ENCODE results near the gene ZIC5. TPM values are rescaled to one million over a fixed set of nuclear protein-coding genes. Genes with fewer than 3 reads are reported as not detected.

ZIC5 gene
- total RNA-seq, 1 experiment from 2014 or later: not detected

- Histone ChIP-seq H3K9me3 (ENCODE audit: low read length) (no peaks in the 10 kb centered on the region), H3K9ac (ENCODE audit: low read length) (no peak overlapping the region), H4K20me1 (ENCODE audit: insufficient read depth, low read depth, low read length) (no peaks in the 10 kb centered on the region), H3K79me2 (ENCODE audit: low read length) (no peaks in the 10 kb centered on the region), H3K27ac (ENCODE audit: low read length) (no peak overlapping the region), H3K9me2 (replicated peaks; ENCODE audit: insufficient read depth, low read length) (no peaks in the 10 kb centered on the region), H3K4me2 (ENCODE audit: low read depth, low read length, poor library complexity, severe bottlenecking) (no peak overlapping the region), H3K36me3 (ENCODE audit: insufficient read depth, low read length) (no peaks in the 10 kb centered on the region), H2AFZ (ENCODE audit: low read length) (no peak overlapping the region), H3K4me3 (ENCODE audit: low read length) (no peak overlapping the region), H3K27me3 (ENCODE audit: low read length) (no peaks in the 10 kb centered on the region), H3K4me1 (ENCODE audit: low read length) (no peaks in the 10 kb centered on the region)
- DNase-seq: no peak
Measured at GRCh38 chr13:99973163-99973807, 1.7 kb upstream of the ZIC5 start.

GRCh38 chr13:99972190-99972731 lies 694 bp upstream of the ZIC5 start:
- H3K9ac ChIP-seq (ENCODE audit: low read length): no peak overlapping the region
- H2AFZ ChIP-seq (ENCODE audit: low read length): no peak overlapping the region
- H3K27me3 ChIP-seq (ENCODE audit: low read length): no peaks in the 10 kb centered on the region
- H3K4me1 ChIP-seq (ENCODE audit: low read length): no peaks in the 10 kb centered on the region
- H3K79me2 ChIP-seq (ENCODE audit: low read length): no peaks in the 10 kb centered on the region
- no peak overlapping the region for H3K4me2 ChIP-seq (ENCODE audit: low read depth, low read length, poor library complexity, severe bottlenecking)
- no peaks in the 10 kb centered on the region for H4K20me1 ChIP-seq (ENCODE audit: insufficient read depth, low read depth, low read length)
- no peak overlapping the region for H3K4me3 ChIP-seq (ENCODE audit: low read length)
- DNase-seq: no peak
- no peaks in the 10 kb centered on the region for H3K9me3 ChIP-seq (ENCODE audit: low read length)
- H3K27ac ChIP-seq (ENCODE audit: low read length): no peak overlapping the region
- no peaks in the 10 kb centered on the region for H3K36me3 ChIP-seq (ENCODE audit: insufficient read depth, low read length)
- no peaks in the 10 kb centered on the region for H3K9me2 ChIP-seq (replicated peaks; ENCODE audit: insufficient read depth, low read length)

GRCh38 chr13:99970651-99971575 lies 654 bp downstream of the ZIC5 start:
- no peaks in the 10 kb centered on the region for H3K9me2 ChIP-seq (replicated peaks; ENCODE audit: insufficient read depth, low read length)
- no peaks in the 10 kb centered on the region for H3K4me1 ChIP-seq (ENCODE audit: low read length)
- H4K20me1 ChIP-seq (ENCODE audit: insufficient read depth, low read depth, low read length): no peaks in the 10 kb centered on the region
- no peak overlapping the region for H3K27ac ChIP-seq (ENCODE audit: low read length)
- no peaks in the 10 kb centered on the region for H3K79me2 ChIP-seq (ENCODE audit: low read length)
- H3K9me3 ChIP-seq (ENCODE audit: low read length): no peaks in the 10 kb centered on the region
- no peaks in the 10 kb centered on the region for H3K36me3 ChIP-seq (ENCODE audit: insufficient read depth, low read length)
- H2AFZ ChIP-seq (ENCODE audit: low read length): no peak overlapping the region
- H3K4me2 ChIP-seq (ENCODE audit: low read depth, low read length, poor library complexity, severe bottlenecking): no peak overlapping the region
- no peak overlapping the region for H3K9ac ChIP-seq (ENCODE audit: low read length)
- H3K27me3 ChIP-seq (ENCODE audit: low read length): no peaks in the 10 kb centered on the region
- DNase-seq: no peak
- no peak overlapping the region for H3K4me3 ChIP-seq (ENCODE audit: low read length)

- no peaks in the 10 kb centered on the region for H4K20me1 ChIP-seq (ENCODE audit: insufficient read depth, low read depth, low read length)
- no peak overlapping the region for H2AFZ ChIP-seq (ENCODE audit: low read length)
- H3K4me3 ChIP-seq (ENCODE audit: low read length): no peak overlapping the region
- no peaks in the 10 kb centered on the region for H3K79me2 ChIP-seq (ENCODE audit: low read length)
- no peak overlapping the region for H3K27ac ChIP-seq (ENCODE audit: low read length)
- no peaks in the 10 kb centered on the region for H3K4me1 ChIP-seq (ENCODE audit: low read length)
- no peak overlapping the region for H3K4me2 ChIP-seq (ENCODE audit: low read depth, low read length, poor library complexity, severe bottlenecking)
- no peaks in the 10 kb centered on the region for H3K9me2 ChIP-seq (replicated peaks; ENCODE audit: insufficient read depth, low read length)
- no peaks in the 10 kb centered on the region for H3K27me3 ChIP-seq (ENCODE audit: low read length)
- DNase-seq: no peak
- H3K9me3 ChIP-seq (ENCODE audit: low read length): no peaks in the 10 kb centered on the region
- no peaks in the 10 kb centered on the region for H3K36me3 ChIP-seq (ENCODE audit: insufficient read depth, low read length)
- no peak overlapping the region for H3K9ac ChIP-seq (ENCODE audit: low read length)
Measured at GRCh38 chr13:99969919-99970650, 1.5 kb downstream of the ZIC5 start.

GRCh38 chr13:99969453-99969918 lies 2.1 kb downstream of the ZIC5 start:
- H3K27me3 ChIP-seq (ENCODE audit: low read length): no peaks in the 10 kb centered on the region
- H3K4me2 ChIP-seq (ENCODE audit: low read depth, low read length, poor library complexity, severe bottlenecking): no peak overlapping the region
- H3K4me3 ChIP-seq (ENCODE audit: low read length): no peak overlapping the region
- H3K9ac ChIP-seq (ENCODE audit: low read length): no peak overlapping the region
- H3K79me2 ChIP-seq (ENCODE audit: low read length): no peaks in the 10 kb centered on the region
- no peaks in the 10 kb centered on the region for H3K9me2 ChIP-seq (replicated peaks; ENCODE audit: insufficient read depth, low read length)
- H3K4me1 ChIP-seq (ENCODE audit: low read length): no peaks in the 10 kb centered on the region
- H3K9me3 ChIP-seq (ENCODE audit: low read length): no peaks in the 10 kb centered on the region
- no peaks in the 10 kb centered on the region for H4K20me1 ChIP-seq (ENCODE audit: insufficient read depth, low read depth, low read length)
- no peak for DNase-seq
- H3K27ac ChIP-seq (ENCODE audit: low read length): no peak overlapping the region
- H3K36me3 ChIP-seq (ENCODE audit: insufficient read depth, low read length): no peaks in the 10 kb centered on the region
- no peak overlapping the region for H2AFZ ChIP-seq (ENCODE audit: low read length)

GRCh38 chr13:99968521-99969452 lies 2.8 kb downstream of the ZIC5 start:
- H3K27me3 ChIP-seq (ENCODE audit: low read length): no peaks in the 10 kb centered on the region
- no peaks in the 10 kb centered on the region for H3K9me3 ChIP-seq (ENCODE audit: low read length)
- no peak overlapping the region for H3K4me3 ChIP-seq (ENCODE audit: low read length)
- H3K9me2 ChIP-seq (replicated peaks; ENCODE audit: insufficient read depth, low read length): no peaks in the 10 kb centered on the region
- no peak overlapping the region for H3K27ac ChIP-seq (ENCODE audit: low read length)
- H3K9ac ChIP-seq (ENCODE audit: low read length): no peak overlapping the region
- H3K36me3 ChIP-seq (ENCODE audit: insufficient read depth, low read length): no peaks in the 10 kb centered on the region
- H2AFZ ChIP-seq (ENCODE audit: low read length): no peak overlapping the region
- no peak for DNase-seq
- no peak overlapping the region for H3K4me2 ChIP-seq (ENCODE audit: low read depth, low read length, poor library complexity, severe bottlenecking)
- no peaks in the 10 kb centered on the region for H4K20me1 ChIP-seq (ENCODE audit: insufficient read depth, low read depth, low read length)
- H3K4me1 ChIP-seq (ENCODE audit: low read length): no peaks in the 10 kb centered on the region
- H3K79me2 ChIP-seq (ENCODE audit: low read length): no peaks in the 10 kb centered on the region

- no peaks in the 10 kb centered on the region for H3K27me3 ChIP-seq (ENCODE audit: low read length)
- DNase-seq: no peak
- no peak overlapping the region for H3K4me3 ChIP-seq (ENCODE audit: low read length)
- no peaks in the 10 kb centered on the region for H4K20me1 ChIP-seq (ENCODE audit: insufficient read depth, low read depth, low read length)
- no peaks in the 10 kb centered on the region for H3K36me3 ChIP-seq (ENCODE audit: insufficient read depth, low read length)
- H3K79me2 ChIP-seq (ENCODE audit: low read length): no peaks in the 10 kb centered on the region
- no peak overlapping the region for H3K4me2 ChIP-seq (ENCODE audit: low read depth, low read length, poor library complexity, severe bottlenecking)
- no peaks in the 10 kb centered on the region for H3K9me2 ChIP-seq (replicated peaks; ENCODE audit: insufficient read depth, low read length)
- no peak overlapping the region for H3K27ac ChIP-seq (ENCODE audit: low read length)
- H3K9me3 ChIP-seq (ENCODE audit: low read length): no peaks in the 10 kb centered on the region
- H3K4me1 ChIP-seq (ENCODE audit: low read length): no peaks in the 10 kb centered on the region
- no peak overlapping the region for H3K9ac ChIP-seq (ENCODE audit: low read length)
- no peak overlapping the region for H2AFZ ChIP-seq (ENCODE audit: low read length)
Measured at GRCh38 chr13:99967869-99968520, 3.6 kb downstream of the ZIC5 start.

Data from Karpas-422 (cell line).